Mesenteric fat pad (tissue), 1 donor: Measurements from ENCODE around the gene CAPN1. TPM values are rescaled to one million over a fixed set of nuclear protein-coding genes. Genes with fewer than 3 reads are reported as not detected.
A peak's percentile ranks its signal among the peaks of the same experiment; 100 is the strongest.

Experiments used
- DNase-seq: peaks from one replicate; pipeline ENCODE4 v3.0.0-alpha.2; 2020; ENCODE audit warnings: low spot score
- long read RNA-seq: library from polyadenylated mRNA; unstranded; transcript quantifications from one replicate; pipeline ENCODE4 v2.0.0, GENCODE V29; 2020
- total RNA-seq: library from RNA; stranded (reverse); fragmentation: NEBNext Ultra II Directional; extraction: Animal tissue kit (Norgen Biotek cat#: 25700); gene quantifications from one replicate; pipeline ENCODE4 v1.2.1, GENCODE V29; 2021
- donor health status: DM: yes; HTN: yes; CAD: no.

The CAPN1 gene
- total RNA-seq = 102 TPM
- long read RNA-seq, partial matches to known transcripts = 84 of 296 reads
- long read RNA-seq, other reads (novel, unspliced or antisense) = 212 of 296 reads

GRCh38 chr11:65181569-65182257 is at the start of gene CAPN1:
Gene CAPN1 (plus strand): TSS chr11:65181928. CDS start chr11:65182702, 774 bp downstream.
- no peak for DNase-seq

GRCh38 chr11:65132238-65132987 is 49.3 kb upstream of the CAPN1 start:
- no peak for DNase-seq

- DNase-seq = no peak
These were observed 48.6 kb upstream of the CAPN1 start for GRCh38 chr11:65132988-65133700.

- DNase-seq = no peak
These were observed 48.0 kb upstream of the CAPN1 start for GRCh38 chr11:65133724-65134123.

- peak; percentile 97 for DNase-seq
These were observed 47.3 kb upstream of the CAPN1 start, which contains the start of gene SYVN1 for GRCh38 chr11:65134240-65134951. Gene SYVN1 (minus strand): TSS chr11:65134519. CDS start chr11:65133601, 918 bp downstream.

GRCh38 chr11:65134952-65135632 is 46.6 kb upstream of the CAPN1 start:
- peak; percentile 92 for DNase-seq

- DNase-seq = peak; percentile 51
These were observed 46.0 kb upstream of the CAPN1 start for GRCh38 chr11:65135633-65136145.

GRCh38 chr11:65136515-65137096 is 45.1 kb upstream of the CAPN1 start:
- peak; percentile 5 for DNase-seq

- DNase-seq = peak; percentile 16
These were observed 39.7 kb upstream of the CAPN1 start for GRCh38 chr11:65141896-65142494.

- no peak for DNase-seq
These were observed 34.2 kb upstream of the CAPN1 start for GRCh38 chr11:65147352-65148075.

GRCh38 chr11:65148657-65149056 is 33.1 kb upstream of the CAPN1 start:
- peak; percentile 62 for DNase-seq

- peak; percentile 51 for DNase-seq
These were observed 31.6 kb upstream of the CAPN1 start for GRCh38 chr11:65150131-65150508.

- peak; percentile 94 for DNase-seq
These were observed 31.0 kb upstream of the CAPN1 start for GRCh38 chr11:65150509-65151299.

- peak; percentile 2 for DNase-seq
These were observed 30.3 kb upstream of the CAPN1 start for GRCh38 chr11:65151331-65151899.

- DNase-seq = no peak
These were observed 29.6 kb upstream of the CAPN1 start for GRCh38 chr11:65152122-65152521.

- DNase-seq = no peak
These were observed 25.5 kb upstream of the CAPN1 start for GRCh38 chr11:65156256-65156655.

- DNase-seq = no peak
These were observed 24.8 kb upstream of the CAPN1 start for GRCh38 chr11:65156926-65157325.

GRCh38 chr11:65157336-65157735 is 24.4 kb upstream of the CAPN1 start:
- DNase-seq = no peak
